ENCODE measurements around the gene KLHL33.

The KLHL33 gene

GRCh38 chr14:20446889-20447288 lies 10.9 kb upstream of the KLHL33 start:
- DNase-seq: no peak

GRCh38 chr14:20443650-20444049 lies 7.7 kb upstream of the KLHL33 start:
- DNase-seq: peak in 1 of 2 experiments; percentile 50

GRCh38 chr14:20441461-20441860 lies 5.5 kb upstream of the KLHL33 start:
- DNase-seq: no peak

GRCh38 chr14:20440882-20441281 lies 4.9 kb upstream of the KLHL33 start:
- DNase-seq: no peak

GRCh38 chr14:20440465-20440864 lies 4.5 kb upstream of the KLHL33 start:
- DNase-seq: no peak

GRCh38 chr14:20438664-20439063 lies 2.7 kb upstream of the KLHL33 start:
- DNase-seq: no peak

- DNase-seq: no peak
Measured at GRCh38 chr14:20436363-20436755, 393 bp upstream of the KLHL33 start.

- peak; percentile 74 to 93 for DNase-seq
Measured at GRCh38 chr14:20434701-20435581, 1.0 kb downstream of the KLHL33 start.

- DNase-seq: no peak
Measured at GRCh38 chr14:20429801-20430669, 5.9 kb downstream of the KLHL33 start.

GRCh38 chr14:20428802-20429201 lies 7.2 kb downstream of the KLHL33 start:
- DNase-seq: no peak

GRCh38 chr14:20428010-20428365 lies 8.0 kb downstream of the KLHL33 start:
- no peak for DNase-seq

- DNase-seq: no peak
Measured at GRCh38 chr14:20427231-20428009, 8.5 kb downstream of the KLHL33 start.

- no peak for DNase-seq
Measured at GRCh38 chr14:20424851-20425250, 11.1 kb downstream of the KLHL33 start.

- DNase-seq: no peak
Measured at GRCh38 chr14:20422886-20423285, 13.1 kb downstream of the KLHL33 start.

- no peak for DNase-seq
Measured at GRCh38 chr14:20421267-20421666, 14.7 kb downstream of the KLHL33 start.

GRCh38 chr14:20419419-20419818 lies 16.5 kb downstream of the KLHL33 start:
- DNase-seq: no peak

- no peak for DNase-seq
Measured at GRCh38 chr14:20418501-20418909, 17.5 kb downstream of the KLHL33 start.

GRCh38 chr14:20417250-20418186 lies 18.4 kb downstream of the KLHL33 start:
- DNase-seq: no peak

GRCh38 chr14:20416223-20416622 lies 19.7 kb downstream of the KLHL33 start:
- DNase-seq: no peak

- DNase-seq: peak; percentile 34 to 86
Measured at GRCh38 chr14:20415782-20416206, 20.2 kb downstream of the KLHL33 start.

- DNase-seq: peak in 1 of 2 experiments; percentile 50
Measured at GRCh38 chr14:20413744-20414082, 22.3 kb downstream of the KLHL33 start.

Measured in NCI-H524 (cell line).